ENCODE measurements around the gene SGMS1. TPM values are rescaled to one million over a fixed set of nuclear protein-coding genes. Genes with fewer than 3 reads are reported as not detected.
"Not testable (repeated sequence)": the region's sequence is repeated elsewhere in the genome, so short reads cannot be mapped to it uniquely, and the experiment has no call there.

Gene SGMS1
- total RNA-seq, 2 experiments from 2014 or later, result 9.8 to 11.3 TPM

GRCh38 chr10:50381642-50382041 is 242.1 kb downstream of the SGMS1 start:
- Mint-ChIP-seq H3K9me3 (no peaks in the 10 kb centered on the region), H3K4me1 (peaks cover 14% of the 10 kb centered on the region), H3K4me3 (no peak overlapping the region), H3K27me3 (no peaks in the 10 kb centered on the region), H3K36me3 (peaks cover 13% of the 10 kb centered on the region), H3K27ac (no peak overlapping the region)
- no peak for DNase-seq

- H3K27me3 Mint-ChIP-seq, result no peaks in the 10 kb centered on the region
- DNase-seq, result no peak
- no peaks in the 10 kb centered on the region for H3K9me3 Mint-ChIP-seq
These were observed 244.1 kb downstream of the SGMS1 start for GRCh38 chr10:50379616-50380015.

GRCh38 chr10:50375745-50376144 is 248.0 kb downstream of the SGMS1 start:
- Mint-ChIP-seq H3K36me3 (peaks cover 14% of the 10 kb centered on the region), H3K9me3 (no peaks in the 10 kb centered on the region), H3K4me3 (no peak overlapping the region), H3K4me1 (peaks cover 9% of the 10 kb centered on the region), H3K27me3 (no peaks in the 10 kb centered on the region), H3K27ac (no peak overlapping the region)
- DNase-seq, result no peak

More at GRCh38 chr10:50379616-50380015, 244.1 kb downstream of the SGMS1 start:
- Mint-ChIP-seq H3K36me3 (peaks cover 14% of the 10 kb centered on the region), H3K27ac (no peak overlapping the region), H3K4me3 (no peak overlapping the region), H3K4me1 (peaks cover 12% of the 10 kb centered on the region)

GRCh38 chr10:50375051-50375452 is 248.7 kb downstream of the SGMS1 start:
- no peak overlapping the region for H3K4me3 Mint-ChIP-seq
- H3K27me3 Mint-ChIP-seq, result no peaks in the 10 kb centered on the region
- H3K4me1 Mint-ChIP-seq, result peaks cover 9% of the 10 kb centered on the region
- H3K9me3 Mint-ChIP-seq, result no peaks in the 10 kb centered on the region
- DNase-seq, result no peak
- H3K27ac Mint-ChIP-seq, result no peak overlapping the region
- H3K36me3 Mint-ChIP-seq, result peaks cover 14% of the 10 kb centered on the region

- Mint-ChIP-seq H3K4me3 (no peak overlapping the region), H3K36me3 (peaks cover 15% of the 10 kb centered on the region), H3K4me1 (peaks cover 6% of the 10 kb centered on the region), H3K27me3 (no peaks in the 10 kb centered on the region), H3K9me3 (no peaks in the 10 kb centered on the region), H3K27ac (no peak overlapping the region)
- DNase-seq, result no peak
These were observed 249.8 kb downstream of the SGMS1 start for GRCh38 chr10:50373821-50374501.

- Mint-ChIP-seq H3K27ac (no peak overlapping the region), H3K36me3 (peaks cover 25% of the 10 kb centered on the region), H3K9me3 (peaks cover 4% of the 10 kb centered on the region), H3K4me3 (no peak overlapping the region), H3K27me3 (no peaks in the 10 kb centered on the region), H3K4me1 (no peaks in the 10 kb centered on the region)
- no peak for DNase-seq
These were observed 253.8 kb downstream of the SGMS1 start for GRCh38 chr10:50369931-50370330.

GRCh38 chr10:50367732-50368131 is 256.0 kb downstream of the SGMS1 start:
- Mint-ChIP-seq H3K4me1 (peaks cover 8% of the 10 kb centered on the region), H3K4me3 (no peak overlapping the region), H3K27me3 (no peaks in the 10 kb centered on the region), H3K27ac (no peak overlapping the region), H3K9me3 (peaks cover 7% of the 10 kb centered on the region), H3K36me3 (peaks cover 39% of the 10 kb centered on the region)
- no peak for DNase-seq

GRCh38 chr10:50366421-50366820 is 257.3 kb downstream of the SGMS1 start:
- not testable (repeated sequence) for H3K4me3 Mint-ChIP-seq, H3K27ac Mint-ChIP-seq, H3K27me3 Mint-ChIP-seq, DNase-seq
- Mint-ChIP-seq H3K9me3 (peaks cover 10% of the 10 kb centered on the region), H3K4me1 (peaks cover 12% of the 10 kb centered on the region), H3K36me3 (peaks cover 42% of the 10 kb centered on the region)

GRCh38 chr10:50364730-50365129 is 259.0 kb downstream of the SGMS1 start:
- not testable (repeated sequence) for H3K27ac Mint-ChIP-seq, DNase-seq, H3K4me3 Mint-ChIP-seq, H3K27me3 Mint-ChIP-seq
- H3K4me1 Mint-ChIP-seq, result peaks cover 12% of the 10 kb centered on the region
- H3K36me3 Mint-ChIP-seq, result peaks cover 42% of the 10 kb centered on the region
- H3K9me3 Mint-ChIP-seq, result peaks cover 10% of the 10 kb centered on the region

GRCh38 chr10:50362547-50363125 is 261.1 kb downstream of the SGMS1 start:
- Mint-ChIP-seq H3K4me3 (no peak overlapping the region), H3K27ac (peak overlapping the region; percentile 10)

GRCh38 chr10:50361946-50362345 is 261.8 kb downstream of the SGMS1 start:
- H3K27ac Mint-ChIP-seq, result no peak overlapping the region
- peaks cover 10% of the 10 kb centered on the region for H3K9me3 Mint-ChIP-seq
- H3K4me3 Mint-ChIP-seq, result no peak overlapping the region

More at GRCh38 chr10:50362547-50363125, 261.1 kb downstream of the SGMS1 start:
- H3K36me3 Mint-ChIP-seq, result peaks cover 37% of the 10 kb centered on the region
- no peaks in the 10 kb centered on the region for H3K27me3 Mint-ChIP-seq
- DNase-seq, result no peak
- H3K9me3 Mint-ChIP-seq, result peaks cover 10% of the 10 kb centered on the region
- peaks cover 12% of the 10 kb centered on the region for H3K4me1 Mint-ChIP-seq

GRCh38 chr10:50360077-50360850 is 263.5 kb downstream of the SGMS1 start:
- peaks cover 12% of the 10 kb centered on the region for H3K4me1 Mint-ChIP-seq
- no peak overlapping the region for H3K27ac Mint-ChIP-seq
- no peaks in the 10 kb centered on the region for H3K27me3 Mint-ChIP-seq
- H3K36me3 Mint-ChIP-seq, result peaks cover 24% of the 10 kb centered on the region
- no peak for DNase-seq
- no peak overlapping the region for H3K4me3 Mint-ChIP-seq
- peaks cover 8% of the 10 kb centered on the region for H3K9me3 Mint-ChIP-seq

More at GRCh38 chr10:50361946-50362345, 261.8 kb downstream of the SGMS1 start:
- Mint-ChIP-seq H3K27me3 (no peaks in the 10 kb centered on the region), H3K36me3 (peaks cover 31% of the 10 kb centered on the region), H3K4me1 (peaks cover 12% of the 10 kb centered on the region)
- DNase-seq, result no peak

- no peaks in the 10 kb centered on the region for H3K27me3 Mint-ChIP-seq
- peaks cover 7% of the 10 kb centered on the region for H3K4me1 Mint-ChIP-seq
- peaks cover 10% of the 10 kb centered on the region for H3K9me3 Mint-ChIP-seq
- H3K36me3 Mint-ChIP-seq, result peaks cover 25% of the 10 kb centered on the region
- no peak overlapping the region for H3K4me3 Mint-ChIP-seq
- no peak for DNase-seq
- H3K27ac Mint-ChIP-seq, result no peak overlapping the region
These were observed 264.6 kb downstream of the SGMS1 start for GRCh38 chr10:50358925-50359687.

- H3K27me3 Mint-ChIP-seq, result no peaks in the 10 kb centered on the region
- no peak for DNase-seq
- peaks cover 8% of the 10 kb centered on the region for H3K9me3 Mint-ChIP-seq
- peaks cover 20% of the 10 kb centered on the region for H3K36me3 Mint-ChIP-seq
- peaks cover 7% of the 10 kb centered on the region for H3K4me1 Mint-ChIP-seq
- no peak overlapping the region for H3K4me3 Mint-ChIP-seq
- no peak overlapping the region for H3K27ac Mint-ChIP-seq
These were observed 265.3 kb downstream of the SGMS1 start for GRCh38 chr10:50358411-50358810.

- H3K27ac Mint-ChIP-seq, DNase-seq, H3K9me3 Mint-ChIP-seq, H3K4me1 Mint-ChIP-seq, H3K27me3 Mint-ChIP-seq, H3K4me3 Mint-ChIP-seq: not testable (repeated sequence)
- H3K36me3 Mint-ChIP-seq, result peaks cover 19% of the 10 kb centered on the region
These were observed 267.3 kb downstream of the SGMS1 start for GRCh38 chr10:50356481-50356832.
